CD4-positive, CD25-positive, alpha-beta regulatory T cell (primary cell): ENCODE results near the gene HMGN3. TPM values are rescaled to one million over a fixed set of nuclear protein-coding genes. Genes with fewer than 3 reads are reported as not detected.

Source experiments
- ATAC-seq, 2 donors: fragments of 150-1000 bp; cut with Tn5 transposase; one replicate each; pipeline ENCODE4 v1.10.0; 2021; ENCODE audit warnings: low read depth in 2 of 2, moderate number of reproducible peaks in 2 of 2, moderate library complexity in 1 of 2
- DNase-seq, 3 donors: peaks; one replicate each; pipeline versions ENCODE4 v3.0.0 to v3.0.0-alpha.2; 2012 to 2022; ENCODE audit warnings: mixed read lengths in 1 of 3
- H3K27ac ChIP-seq: one replicate; pipeline ENCODE4 v1.7.0; 2013; ENCODE audit warnings: mild to moderate bottlenecking, low read length; ENCODE audit not compliant: insufficient read depth, poor library complexity, severe bottlenecking
- H3K27me3 ChIP-seq: one replicate; pipeline ENCODE4 v1.7.0; 2013; ENCODE audit warnings: low read length; ENCODE audit not compliant: control insufficient read depth, insufficient read depth
- H3K36me3 ChIP-seq: one replicate; pipeline ENCODE4 v1.7.0; 2013; ENCODE audit warnings: mild to moderate bottlenecking, low read length, moderate library complexity; ENCODE audit not compliant: control insufficient read depth, insufficient read depth
- H3K4me1 ChIP-seq: 2 replicates; pipeline ENCODE4 v1.7.0; 2013; ENCODE audit warnings: mild to moderate bottlenecking, low read length; ENCODE audit not compliant: insufficient read depth, control insufficient read depth, poor library complexity, severe bottlenecking
- H3K4me3 ChIP-seq: one replicate; pipeline ENCODE4 v1.7.0; 2013; ENCODE audit warnings: low read depth, mild to moderate bottlenecking, low read length, moderate library complexity
- H3K9me3 ChIP-seq, 2 experiments: 1 replicate in 1 of 2; 2 replicates in 1 of 2; pipeline ENCODE4 v1.7.0; 2013; ENCODE audit warnings: low read length in 2 of 2, mild to moderate bottlenecking in 1 of 2, moderate library complexity in 1 of 2; ENCODE audit not compliant: control insufficient read depth in 2 of 2
- H3K27ac Mint-ChIP-seq, 3 donors: one replicate each; pipeline ENCODE4 v1.8.0; 2020 to 2022; ENCODE audit warnings: mild to moderate bottlenecking in 3 of 3, mixed read lengths in 3 of 3, moderate library complexity in 2 of 3
- H3K27me3 Mint-ChIP-seq: one replicate; pipeline ENCODE4 v1.8.0; 2022; ENCODE audit warnings: mild to moderate bottlenecking, mixed read lengths
- H3K36me3 Mint-ChIP-seq: one replicate; pipeline ENCODE4 v1.8.0; 2020; ENCODE audit warnings: mixed read lengths
- H3K4me1 Mint-ChIP-seq, 4 donors: one replicate each; pipeline ENCODE4 v1.8.0; 2020 to 2022; ENCODE audit warnings: mixed read lengths in 4 of 4, mild to moderate bottlenecking in 1 of 4
- H3K4me3 Mint-ChIP-seq, 4 donors: one replicate each; pipeline ENCODE4 v1.8.0; 2020 to 2022; ENCODE audit warnings: mild to moderate bottlenecking in 4 of 4, mixed read lengths in 4 of 4, moderate library complexity in 3 of 4
- H3K9me3 Mint-ChIP-seq, 7 donors: one replicate each; pipeline ENCODE4 v1.8.0; 2020 to 2022; ENCODE audit warnings: mixed read lengths in 7 of 7, mild to moderate bottlenecking in 3 of 7, moderate library complexity in 2 of 7
- polyA plus RNA-seq, 4 donors: library from polyadenylated mRNA; unstranded; fragments of 300-500 nt; fragmentation: Illumina TruSeq; gene quantifications; one replicate each; pipeline ENCODE4 v1.2.3, GENCODE V29; 2021
- total RNA-seq: library from RNA; stranded (reverse); gene quantifications from one replicate; pipeline ENCODE4 v1.2.3, GENCODE V29; 2022

HMGN3 gene
- total and polyA plus RNA-seq, 5 donors from 2014 or later, result 18.9 to 58.2 (median 57.0) TPM

GRCh38 chr6:79193971-79194370 is 40.5 kb downstream of the HMGN3 start:
- H3K36me3 ChIP-seq, result no peaks in the 10 kb centered on the region
- no peaks in the 10 kb centered on the region for H3K4me1 ChIP-seq
- no peaks in the 10 kb centered on the region for H3K27me3 ChIP-seq
- H3K27ac ChIP-seq, result no peak overlapping the region
- peaks cover 6 to 13% of the 10 kb centered on the region in 2 experiments for H3K9me3 ChIP-seq
- H3K9me3 Mint-ChIP-seq, result peaks cover 0 to 20% (median 6%) of the 10 kb centered on the region in 7 donors
- no peak overlapping the region for H3K27ac Mint-ChIP-seq
- H3K4me3 ChIP-seq, result no peak overlapping the region
- no peak overlapping the region for H3K4me3 Mint-ChIP-seq
- ATAC-seq (no peak), DNase-seq (no peak)
- peaks cover 6% of the 10 kb centered on the region for H3K36me3 Mint-ChIP-seq
- no peaks in the 10 kb centered on the region for H3K4me1 Mint-ChIP-seq
- peaks cover 5% of the 10 kb centered on the region for H3K27me3 Mint-ChIP-seq

GRCh38 chr6:79189760-79190350 is 44.6 kb downstream of the HMGN3 start:
- ATAC-seq, result no peak
- Histone ChIP-seq H3K27me3 (no peaks in the 10 kb centered on the region), H3K4me3 (no peak overlapping the region), H3K9me3 (peaks cover 6 to 13% of the 10 kb centered on the region in 2 experiments), H3K27ac (no peak overlapping the region), H3K4me1 (no peaks in the 10 kb centered on the region), H3K36me3 (no peaks in the 10 kb centered on the region)
- H3K27me3 Mint-ChIP-seq, result peaks cover 12% of the 10 kb centered on the region
- H3K4me1 Mint-ChIP-seq, result no peaks in the 10 kb centered on the region
- no peak for DNase-seq
- peaks cover 6% of the 10 kb centered on the region for H3K36me3 Mint-ChIP-seq
- peaks cover 0 to 20% (median 8%) of the 10 kb centered on the region in 7 donors for H3K9me3 Mint-ChIP-seq
- no peak overlapping the region for H3K27ac Mint-ChIP-seq
- H3K4me3 Mint-ChIP-seq, result no peak overlapping the region

DNA sequence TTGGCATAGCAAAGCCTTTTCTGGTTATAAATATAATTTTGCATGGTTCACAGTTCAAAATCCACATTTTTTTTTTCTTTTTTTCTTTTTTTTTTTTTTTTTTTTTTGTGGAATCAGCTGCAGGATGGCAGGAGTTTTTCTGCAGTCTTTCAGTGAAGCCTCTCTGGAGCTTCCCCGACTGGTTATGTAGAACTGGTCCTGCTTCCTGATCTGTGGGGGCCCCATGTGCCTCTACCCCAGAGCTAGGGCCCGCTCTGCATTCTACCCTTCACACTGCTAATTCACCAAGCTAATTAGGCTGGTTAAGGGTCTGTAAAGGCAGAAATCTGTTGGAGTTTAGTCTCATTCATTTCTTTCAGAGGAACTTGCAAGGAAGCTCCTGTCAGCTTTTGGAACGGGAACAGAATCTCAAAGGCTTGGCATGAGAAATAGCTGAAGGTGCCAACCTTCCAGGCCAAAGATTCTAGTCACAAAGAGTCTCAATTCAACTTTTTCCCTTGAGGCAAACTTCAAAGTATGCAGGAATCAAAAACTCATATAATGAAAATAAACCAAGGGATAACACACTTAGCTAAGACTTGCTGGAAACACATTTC is 45.5 kb downstream of the HMGN3 start:
- H3K9me3 Mint-ChIP-seq, result peaks cover 0 to 20% (median 8%) of the 10 kb centered on the region in 7 donors
- ATAC-seq (no peak), DNase-seq (no peak)
- Histone ChIP-seq H3K9me3 (peaks cover 6 to 13% of the 10 kb centered on the region in 2 experiments), H3K36me3 (no peaks in the 10 kb centered on the region), H3K27ac (no peak overlapping the region), H3K4me1 (no peaks in the 10 kb centered on the region), H3K4me3 (no peak overlapping the region), H3K27me3 (no peaks in the 10 kb centered on the region)
- peaks cover 6% of the 10 kb centered on the region for H3K36me3 Mint-ChIP-seq
- H3K27ac Mint-ChIP-seq, result no peak overlapping the region
- H3K4me1 Mint-ChIP-seq, result no peaks in the 10 kb centered on the region
- H3K4me3 Mint-ChIP-seq, result no peak overlapping the region
- peaks cover 12% of the 10 kb centered on the region for H3K27me3 Mint-ChIP-seq

DNA sequence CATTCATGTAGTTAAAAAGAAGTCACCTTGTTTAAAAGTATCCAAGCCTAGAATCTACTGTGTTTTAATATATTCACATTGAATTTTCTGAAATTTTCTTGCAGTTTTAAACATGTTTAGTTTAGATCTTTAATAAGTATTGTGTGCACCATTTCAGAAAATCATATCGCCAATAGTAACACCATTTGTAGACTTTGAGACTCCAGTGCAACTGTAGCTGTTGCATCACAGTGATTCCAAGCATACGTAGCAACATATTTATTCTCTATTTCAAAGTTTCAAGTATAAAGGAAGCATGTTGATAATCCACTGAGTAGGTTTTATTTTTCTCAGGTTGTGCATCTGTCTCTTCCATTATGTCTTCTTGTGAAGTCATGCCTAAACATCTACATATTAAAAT is 46.4 kb downstream of the HMGN3 start:
- H3K27me3 ChIP-seq, result no peaks in the 10 kb centered on the region
- Mint-ChIP-seq H3K36me3 (peaks cover 3% of the 10 kb centered on the region), H3K9me3 (peaks cover 0 to 18% (median 7%) of the 10 kb centered on the region in 7 donors), H3K4me1 (no peaks in the 10 kb centered on the region), H3K4me3 (no peak overlapping the region), H3K27ac (no peak overlapping the region), H3K27me3 (peaks cover 12% of the 10 kb centered on the region)
- H3K27ac ChIP-seq, result no peak overlapping the region
- no peak overlapping the region for H3K4me3 ChIP-seq
- DNase-seq, result no peak
- no peaks in the 10 kb centered on the region for H3K4me1 ChIP-seq
- no peak for ATAC-seq
- peaks cover 6 to 13% of the 10 kb centered on the region in 2 experiments for H3K9me3 ChIP-seq
- H3K36me3 ChIP-seq, result no peaks in the 10 kb centered on the region

DNA sequence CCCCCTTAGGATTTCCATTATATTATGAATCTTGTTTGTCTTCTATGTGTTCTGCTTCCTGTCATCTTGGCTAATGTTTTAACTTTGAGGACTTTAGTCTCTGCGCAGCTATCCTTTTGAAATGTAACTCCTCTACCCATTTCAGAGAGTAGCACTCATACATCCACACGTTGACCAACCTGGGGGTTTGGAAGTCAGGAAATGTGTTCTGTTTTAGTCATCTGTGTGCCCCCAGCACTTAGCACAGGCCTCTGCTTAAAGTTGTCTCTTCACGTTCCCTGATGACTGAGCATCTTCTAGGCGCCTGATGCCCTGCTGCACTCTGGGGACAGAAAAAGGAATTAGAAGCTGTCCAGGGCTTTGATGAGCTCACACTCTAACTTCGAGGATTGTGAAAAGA is 47.9 kb downstream of the HMGN3 start:
- H3K9me3 Mint-ChIP-seq, result peaks cover 0 to 9% (median 5%) of the 10 kb centered on the region in 7 donors
- no peak overlapping the region for H3K27ac Mint-ChIP-seq
- Histone ChIP-seq H3K4me3 (no peak overlapping the region), H3K9me3 (peaks cover 6 to 9% of the 10 kb centered on the region in 2 experiments), H3K36me3 (no peaks in the 10 kb centered on the region), H3K27ac (no peak overlapping the region), H3K27me3 (no peaks in the 10 kb centered on the region), H3K4me1 (no peaks in the 10 kb centered on the region)
- no peak for DNase-seq
- no peaks in the 10 kb centered on the region for H3K36me3 Mint-ChIP-seq
- H3K4me1 Mint-ChIP-seq, result no peaks in the 10 kb centered on the region
- H3K27me3 Mint-ChIP-seq, result peaks cover 18% of the 10 kb centered on the region
- no peak for ATAC-seq
- no peak overlapping the region for H3K4me3 Mint-ChIP-seq

DNA sequence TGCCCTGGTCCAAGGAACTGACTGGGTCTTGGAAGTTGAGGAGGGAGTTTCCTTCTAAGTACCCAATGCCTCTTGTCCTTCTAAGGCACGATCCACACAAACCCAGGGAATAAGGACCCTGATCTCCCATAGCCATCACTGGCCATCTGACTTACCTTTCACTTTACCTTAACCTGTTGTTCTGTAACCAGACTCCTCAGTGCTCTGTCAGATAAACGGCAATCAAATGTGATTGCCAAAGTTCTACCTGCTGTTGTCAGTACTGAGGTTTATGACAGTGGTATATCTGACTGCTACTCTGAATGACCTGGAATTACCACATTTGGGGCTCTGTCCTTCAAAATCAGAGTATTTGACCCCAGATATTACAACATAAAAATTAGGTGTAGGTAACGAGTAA is 49.8 kb downstream of the HMGN3 start:
- Histone ChIP-seq H3K4me1 (no peaks in the 10 kb centered on the region), H3K27ac (no peak overlapping the region), H3K9me3 (no peaks in the 10 kb centered on the region), H3K27me3 (no peaks in the 10 kb centered on the region), H3K36me3 (no peaks in the 10 kb centered on the region), H3K4me3 (no peak overlapping the region)
- Mint-ChIP-seq H3K27me3 (peaks cover 18% of the 10 kb centered on the region), H3K27ac (no peak overlapping the region), H3K4me3 (no peak overlapping the region), H3K9me3 (peaks cover 0 to 3% (median 0%) of the 10 kb centered on the region in 7 donors), H3K4me1 (no peaks in the 10 kb centered on the region), H3K36me3 (no peaks in the 10 kb centered on the region)
- DNase-seq (no peak), ATAC-seq (no peak)

- Histone ChIP-seq H3K36me3 (no peaks in the 10 kb centered on the region), H3K4me3 (no peak overlapping the region), H3K9me3 (no peaks in the 10 kb centered on the region), H3K4me1 (no peaks in the 10 kb centered on the region), H3K27ac (no peak overlapping the region), H3K27me3 (peaks cover 3% of the 10 kb centered on the region)
- Mint-ChIP-seq H3K36me3 (no peaks in the 10 kb centered on the region), H3K9me3 (peaks cover 0 to 4% (median 0%) of the 10 kb centered on the region in 7 donors), H3K4me3 (no peak overlapping the region), H3K27me3 (peaks cover 14% of the 10 kb centered on the region), H3K4me1 (no peaks in the 10 kb centered on the region), H3K27ac (no peak overlapping the region)
- ATAC-seq (no peak), DNase-seq (no peak)
Observed at GRCh38 chr6:79184086-79184485, 50.4 kb downstream of the HMGN3 start.

DNA sequence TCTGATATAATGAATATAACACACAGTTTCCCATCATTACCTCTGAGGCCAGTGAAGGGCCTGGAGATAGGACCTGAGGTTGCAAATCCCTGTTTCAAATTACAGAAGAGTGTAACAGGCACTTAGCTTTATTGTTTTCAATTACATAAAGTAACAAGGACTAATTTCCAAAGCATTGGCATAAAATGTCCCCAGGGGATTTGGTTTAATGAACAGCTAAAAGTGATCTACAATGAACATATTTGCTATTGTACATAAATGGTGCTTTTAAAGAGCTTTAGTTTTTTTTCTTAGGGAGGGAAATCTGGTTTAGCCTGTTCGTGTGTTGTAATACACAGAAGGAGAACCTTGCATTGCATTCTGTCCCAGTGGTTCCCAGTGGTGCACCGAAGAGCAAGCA is 54.4 kb downstream of the HMGN3 start:
- Histone ChIP-seq H3K27me3 (peaks cover 3% of the 10 kb centered on the region), H3K36me3 (no peaks in the 10 kb centered on the region), H3K9me3 (no peaks in the 10 kb centered on the region), H3K4me1 (no peaks in the 10 kb centered on the region), H3K4me3 (no peak overlapping the region), H3K27ac (no peak overlapping the region)
- H3K4me1 Mint-ChIP-seq, result no peaks in the 10 kb centered on the region
- H3K9me3 Mint-ChIP-seq, result peaks cover 0 to 6% (median 2%) of the 10 kb centered on the region in 7 donors
- H3K27ac Mint-ChIP-seq, result peak overlapping the region in 1 of 3 donors; percentile 32
- H3K4me3 Mint-ChIP-seq, result no peak overlapping the region
- H3K27me3 Mint-ChIP-seq, result peaks cover 13% of the 10 kb centered on the region
- H3K36me3 Mint-ChIP-seq, result no peaks in the 10 kb centered on the region
- no peak for ATAC-seq
- no peak for DNase-seq
